ENCODE measurements around the gene HSDL2.
"Not testable (repeated sequence)": the region's sequence is repeated elsewhere in the genome, so short reads cannot be mapped to it uniquely, and the experiment has no call there.

The HSDL2 gene

GRCh38 chr9:112396872-112397271 is 17.0 kb downstream of the HSDL2 start:
- no peak for DNase-seq (ENCODE audit: low read depth in 2 of 2)

GRCh38 chr9:112401175-112401815 is 21.4 kb downstream of the HSDL2 start:
- DNase-seq (ENCODE audit: low read depth in 2 of 2), result no peak

DNA sequence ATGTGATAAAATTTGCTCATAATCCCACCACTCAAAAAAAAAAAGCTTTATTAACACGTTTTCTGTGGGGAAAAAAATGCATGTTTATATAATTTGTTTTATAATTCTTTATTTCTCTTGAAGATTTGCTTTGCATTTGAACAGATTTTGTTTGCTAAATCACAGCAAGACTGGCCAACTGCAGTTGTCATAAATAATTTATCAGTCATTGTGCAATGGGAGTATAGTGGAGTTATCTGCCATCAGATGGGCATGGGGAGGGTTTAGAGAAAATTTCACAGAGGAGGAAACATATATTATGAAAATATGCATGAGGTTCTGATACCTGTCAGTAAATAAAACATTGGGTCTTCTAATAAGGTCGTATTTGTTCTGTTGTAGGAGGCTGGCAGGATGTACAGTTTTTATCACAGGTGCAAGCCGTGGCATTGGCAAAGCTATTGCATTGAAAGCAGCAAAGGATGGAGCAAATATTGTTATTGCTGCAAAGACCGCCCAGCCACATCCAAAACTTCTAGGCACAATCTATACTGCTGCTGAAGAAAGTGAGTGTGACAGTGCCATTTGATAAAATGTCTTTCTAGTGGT is 23.8 kb downstream of the HSDL2 start:
- DNase-seq (ENCODE audit: low read depth in 2 of 2), result no peak

- no peak for DNase-seq (ENCODE audit: low read depth in 2 of 2)
Observed at GRCh38 chr9:112404508-112404932, 24.6 kb downstream of the HSDL2 start.

- no peak for DNase-seq (ENCODE audit: low read depth in 2 of 2)
Observed at GRCh38 chr9:112408275-112408674, 28.4 kb downstream of the HSDL2 start.

DNA sequence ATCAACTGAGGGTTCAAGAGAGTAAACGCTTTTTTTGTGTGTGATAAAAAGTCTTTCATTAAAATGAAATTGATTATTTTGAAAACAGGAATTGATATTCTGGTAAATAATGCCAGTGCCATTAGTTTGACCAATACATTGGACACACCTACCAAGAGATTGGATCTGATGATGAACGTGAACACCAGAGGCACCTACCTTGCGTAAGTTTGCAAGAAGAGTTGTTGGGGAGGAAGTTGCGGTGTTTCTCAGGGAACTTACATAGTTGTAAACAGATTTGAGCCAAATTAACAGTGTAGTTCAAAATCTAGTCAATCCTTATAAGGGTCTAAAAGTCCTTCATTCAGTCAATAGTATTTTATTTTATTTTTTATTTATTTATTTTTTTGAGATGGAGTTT is 28.9 kb downstream of the HSDL2 start:
- DNase-seq (ENCODE audit: low read depth in 2 of 2), result no peak

DNA sequence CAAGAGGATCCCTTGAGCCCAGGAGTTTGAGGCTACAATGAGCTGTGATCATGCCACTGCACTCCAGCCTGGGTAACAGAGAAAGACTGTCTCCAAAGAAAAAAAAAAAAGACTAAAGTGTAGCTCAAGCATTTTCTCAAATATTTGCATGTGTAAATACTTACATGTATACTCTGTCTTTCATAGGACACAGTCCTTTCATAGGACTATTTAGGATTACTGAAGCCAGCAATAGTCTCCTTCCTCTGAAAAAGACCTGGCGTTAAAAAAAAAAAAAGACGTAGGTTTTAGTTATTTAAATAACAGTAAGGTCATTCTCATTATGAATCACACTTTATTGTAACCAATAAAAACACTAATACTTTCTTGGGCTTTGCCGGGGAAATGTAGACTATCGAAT is 29.9 kb downstream of the HSDL2 start:
- DNase-seq (ENCODE audit: low read depth in 2 of 2), result no peak

- DNase-seq (ENCODE audit: low read depth in 2 of 2), result no peak
Observed at GRCh38 chr9:112411626-112412027, 31.7 kb downstream of the HSDL2 start.

DNA sequence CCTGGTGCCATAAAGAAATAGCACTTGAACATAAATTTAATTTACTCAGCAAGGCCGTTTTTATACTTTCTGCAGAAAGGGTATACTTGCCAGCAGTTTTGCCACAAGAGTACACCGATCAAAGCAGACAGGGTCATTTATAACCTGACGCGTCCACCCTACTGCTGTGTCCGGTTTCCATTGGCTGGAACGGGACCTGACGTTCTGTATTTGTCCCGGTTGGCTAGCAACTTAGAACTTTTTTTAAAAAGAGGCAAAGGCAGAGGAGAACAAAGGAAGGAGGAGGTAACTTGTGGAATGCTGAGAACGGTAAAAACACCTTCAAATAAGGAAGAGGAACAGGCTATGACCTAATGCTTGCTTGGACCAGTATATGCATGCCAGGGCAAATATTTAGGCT is 33.8 kb downstream of the HSDL2 start:
- not testable (repeated sequence) for DNase-seq (ENCODE audit: low read depth in 2 of 2)

DNA sequence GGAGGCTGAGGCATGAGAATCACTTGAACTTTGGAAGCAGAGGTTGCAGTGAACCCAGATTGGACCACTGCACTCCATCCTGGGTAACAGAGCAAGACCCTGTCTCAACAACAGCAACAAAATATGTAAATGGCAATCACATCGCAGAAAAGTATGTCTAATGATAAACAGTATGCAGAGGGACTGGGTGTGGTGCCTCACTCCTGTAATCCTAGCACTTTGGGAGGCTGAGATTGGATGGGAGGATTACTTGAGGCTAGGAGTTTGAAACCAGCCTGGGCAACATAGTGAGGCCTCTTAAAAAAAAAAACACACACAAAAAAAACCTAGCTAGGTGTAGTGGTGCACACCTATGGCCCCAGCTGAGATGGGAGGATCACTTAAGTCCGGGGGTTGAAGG is 40.3 kb downstream of the HSDL2 start:
- DNase-seq (ENCODE audit: low read depth in 2 of 2), result no peak

DNA sequence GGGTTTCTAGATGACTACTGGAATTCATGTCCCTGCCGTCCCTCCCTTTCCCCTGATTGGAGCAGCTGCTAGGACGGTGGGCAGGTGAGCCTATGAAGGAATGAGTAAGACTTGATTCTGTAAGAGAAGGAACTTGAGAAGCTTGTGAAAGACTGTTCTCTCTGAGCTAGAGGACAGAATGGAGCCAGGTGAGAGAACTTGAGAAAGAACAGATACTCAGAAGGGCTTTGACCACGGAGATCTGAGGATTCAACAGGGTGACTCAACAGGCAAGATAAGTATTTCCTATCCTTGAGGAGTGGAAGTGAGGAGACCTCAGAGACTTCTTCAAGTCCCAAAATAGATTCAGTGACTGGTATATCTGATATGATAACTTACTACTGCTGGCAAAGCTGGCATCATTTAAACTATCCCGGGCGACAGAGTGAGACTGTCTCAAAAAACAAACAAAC is 41.9 kb downstream of the HSDL2 start:
- DNase-seq (ENCODE audit: low read depth in 2 of 2), result no peak

DNA sequence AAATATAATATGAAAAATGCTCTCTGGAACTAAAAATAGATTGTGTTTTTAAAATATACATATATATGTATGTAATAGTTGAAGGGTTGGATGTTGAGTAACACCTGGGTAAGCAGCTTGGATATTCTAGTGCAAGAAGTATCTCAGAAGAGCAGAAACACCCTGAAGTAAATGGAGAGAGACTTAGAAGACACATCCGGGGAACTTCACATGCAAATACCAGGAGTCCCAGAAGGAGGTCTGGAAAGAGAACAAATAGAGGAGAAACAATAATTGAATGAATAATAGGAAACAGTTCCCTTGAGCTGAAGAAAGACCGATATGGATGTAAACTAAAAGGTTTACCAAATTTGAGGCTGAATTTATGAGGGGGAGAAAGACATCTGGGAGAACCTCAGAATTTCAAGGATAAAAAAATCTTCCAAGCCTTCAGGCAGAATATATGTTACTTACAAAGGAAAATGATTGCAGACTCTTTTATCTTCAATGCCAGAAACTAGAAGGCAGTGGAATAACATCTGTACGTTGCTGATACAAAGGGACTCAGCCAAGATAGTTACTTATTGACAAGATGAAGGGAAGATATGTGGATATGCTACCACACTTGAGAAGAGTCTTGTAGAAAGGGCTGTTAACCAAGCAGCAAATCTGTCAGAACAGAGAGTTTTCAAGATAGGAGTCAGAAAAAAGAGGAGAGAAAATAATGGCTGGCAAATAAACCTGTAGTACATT is 42.7 kb downstream of the HSDL2 start:
- no peak for DNase-seq (ENCODE audit: low read depth in 2 of 2)

- no peak for DNase-seq (ENCODE audit: low read depth in 2 of 2)
Observed at GRCh38 chr9:112430006-112430522, 50.2 kb downstream of the HSDL2 start.

- DNase-seq (ENCODE audit: low read depth in 2 of 2), result no peak
Observed at GRCh38 chr9:112433499-112434392, 53.8 kb downstream of the HSDL2 start.

DNA sequence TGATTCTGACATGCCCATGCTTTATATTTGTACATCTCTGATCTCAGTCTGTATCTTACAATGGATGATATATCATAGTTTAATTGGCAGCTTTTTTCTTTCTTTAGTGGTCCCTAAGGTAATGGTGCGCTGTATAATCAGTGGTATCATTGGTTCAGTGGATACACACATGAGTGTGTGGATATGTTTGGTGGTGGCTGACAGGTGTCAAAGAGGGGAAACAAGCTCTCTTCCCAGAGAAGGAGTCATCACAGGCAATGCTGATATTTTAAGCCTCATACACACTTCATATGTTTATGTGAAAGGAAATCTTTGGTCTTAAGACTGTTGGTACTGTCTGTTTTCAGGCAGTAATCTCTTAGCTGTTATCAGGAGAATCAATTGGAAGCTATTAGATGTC is 54.6 kb downstream of the HSDL2 start:
- DNase-seq (ENCODE audit: low read depth in 2 of 2), result no peak

DNA sequence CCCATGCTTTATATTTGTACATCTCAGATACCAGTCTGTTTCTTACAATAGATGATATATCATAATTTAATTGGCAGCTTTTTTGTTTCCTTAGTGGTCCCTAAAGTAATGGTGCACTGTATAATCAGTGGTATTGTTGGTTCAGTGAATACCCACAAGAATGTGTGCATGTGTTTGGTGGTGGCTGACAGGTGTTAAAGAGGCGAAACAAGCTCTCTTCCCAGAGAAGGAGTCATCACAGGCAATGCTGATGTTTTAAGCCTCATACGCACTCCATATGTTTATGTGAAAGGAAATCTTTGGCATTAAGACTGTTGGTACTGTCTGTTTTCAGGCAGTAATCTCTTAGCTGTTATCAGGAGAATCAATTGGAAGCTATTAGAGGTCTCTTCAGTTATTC is 57.5 kb downstream of the HSDL2 start:
- DNase-seq (ENCODE audit: low read depth in 2 of 2), result no peak

DNA sequence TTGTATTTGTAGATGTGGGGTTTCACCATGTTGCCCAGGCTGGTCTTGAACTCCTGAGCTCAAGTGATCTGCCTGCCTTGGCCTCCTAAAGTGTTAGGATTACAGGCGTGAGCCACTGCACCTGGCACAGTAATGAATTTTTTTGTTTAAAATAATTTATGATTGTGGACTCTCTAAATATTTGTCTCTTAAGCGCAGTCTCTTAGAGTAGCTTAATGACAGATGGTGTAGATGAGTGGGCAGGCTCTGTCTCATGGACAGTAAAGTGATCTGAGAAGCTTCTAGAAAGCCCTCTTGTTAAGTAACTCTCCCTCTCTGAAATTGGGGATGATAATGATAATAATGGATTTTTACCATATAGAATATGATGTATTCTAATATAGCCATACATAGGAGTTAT is 59.3 kb downstream of the HSDL2 start:
- DNase-seq (ENCODE audit: low read depth in 2 of 2), result no peak

DNA sequence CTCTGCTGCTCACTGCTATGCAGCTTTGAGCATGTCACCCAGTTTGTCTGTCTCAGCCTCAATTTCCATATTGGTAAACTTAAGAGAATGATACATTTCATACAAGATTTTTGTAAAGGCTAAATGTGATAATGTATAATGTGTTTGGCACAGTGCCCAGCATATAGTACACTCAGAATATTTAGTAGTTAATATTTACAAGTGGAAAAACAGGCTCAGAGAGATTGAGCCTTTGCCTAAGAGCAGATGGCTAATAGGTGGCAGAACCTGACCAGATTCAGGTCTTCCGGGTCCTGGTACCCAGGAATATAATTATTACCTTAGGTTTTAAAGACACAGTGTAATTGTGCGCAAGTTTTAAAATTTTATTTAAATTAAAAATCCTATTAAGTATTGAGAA is 59.9 kb downstream of the HSDL2 start:
- DNase-seq (ENCODE audit: low read depth in 2 of 2), result no peak

- no peak for DNase-seq (ENCODE audit: low read depth in 2 of 2)
Observed at GRCh38 chr9:112443200-112443599, 63.3 kb downstream of the HSDL2 start.

- no peak for DNase-seq (ENCODE audit: low read depth in 2 of 2)
Observed at GRCh38 chr9:112443636-112444035, 63.7 kb downstream of the HSDL2 start.

- DNase-seq (ENCODE audit: low read depth in 2 of 2), result no peak
Observed at GRCh38 chr9:112445196-112445595, 65.3 kb downstream of the HSDL2 start.

GRCh38 chr9:112446080-112446479 is 66.2 kb downstream of the HSDL2 start:
- DNase-seq (ENCODE audit: low read depth in 2 of 2), result no peak

All from stimulated activated CD4-positive, alpha-beta T cell treated with anti-CD3 and anti-CD28 coated beads, Interleukin-4, amount 100 ng/mL, for 48 hours (primary cell).